HepG2 (cell line): ENCODE data around the gene TTC28.

ENCODE experiments used
- GTF2F1 ChIP-seq: fragments of 150-350 bp; IDR thresholded peaks from 2 replicates; pipeline ENCODE4 v1.6.1; 2014; ENCODE audit warnings: low read length
- TF ChIP-seq, protein P1 (sequence below): sonication (generic); formaldehyde crosslinking; IDR thresholded peaks from 2 replicates; pipeline ENCODE4 v1.5.0; 2020; ENCODE audit warnings: mild to moderate bottlenecking, missing genetic modification reagents, moderate library complexity

GRCh38 chr22:28001171-28001835, 678.3 kb downstream of the TTC28 start:
- TF ChIP-seq GTF2F1 = no peak
- TF ChIP-seq, protein P1, sequence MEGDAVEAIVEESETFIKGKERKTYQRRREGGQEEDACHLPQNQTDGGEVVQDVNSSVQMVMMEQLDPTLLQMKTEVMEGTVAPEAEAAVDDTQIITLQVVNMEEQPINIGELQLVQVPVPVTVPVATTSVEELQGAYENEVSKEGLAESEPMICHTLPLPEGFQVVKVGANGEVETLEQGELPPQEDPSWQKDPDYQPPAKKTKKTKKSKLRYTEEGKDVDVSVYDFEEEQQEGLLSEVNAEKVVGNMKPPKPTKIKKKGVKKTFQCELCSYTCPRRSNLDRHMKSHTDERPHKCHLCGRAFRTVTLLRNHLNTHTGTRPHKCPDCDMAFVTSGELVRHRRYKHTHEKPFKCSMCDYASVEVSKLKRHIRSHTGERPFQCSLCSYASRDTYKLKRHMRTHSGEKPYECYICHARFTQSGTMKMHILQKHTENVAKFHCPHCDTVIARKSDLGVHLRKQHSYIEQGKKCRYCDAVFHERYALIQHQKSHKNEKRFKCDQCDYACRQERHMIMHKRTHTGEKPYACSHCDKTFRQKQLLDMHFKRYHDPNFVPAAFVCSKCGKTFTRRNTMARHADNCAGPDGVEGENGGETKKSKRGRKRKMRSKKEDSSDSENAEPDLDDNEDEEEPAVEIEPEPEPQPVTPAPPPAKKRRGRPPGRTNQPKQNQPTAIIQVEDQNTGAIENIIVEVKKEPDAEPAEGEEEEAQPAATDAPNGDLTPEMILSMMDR (CRISPR knock-in tag) = no peak
